SW480 (cell line): ENCODE measurements around the gene ODF2.

Experiments used
- DNase-seq: peaks from one replicate; pipeline ENCODE4 v3.0.0-alpha.2; 2016; ENCODE audit warnings: low spot score

ODF2 gene

GRCh38 chr9:128528445-128529160, 72.8 kb downstream of the ODF2 start:
- DNase-seq, result no peak

- no peak for DNase-seq
Measured at GRCh38 chr9:128529191-128529590, 73.4 kb downstream of the ODF2 start.

GRCh38 chr9:128532581-128532980, 76.8 kb downstream of the ODF2 start:
- no peak for DNase-seq

- DNase-seq, result no peak
Measured at GRCh38 chr9:128540634-128541360, 85.0 kb downstream of the ODF2 start.

DNA sequence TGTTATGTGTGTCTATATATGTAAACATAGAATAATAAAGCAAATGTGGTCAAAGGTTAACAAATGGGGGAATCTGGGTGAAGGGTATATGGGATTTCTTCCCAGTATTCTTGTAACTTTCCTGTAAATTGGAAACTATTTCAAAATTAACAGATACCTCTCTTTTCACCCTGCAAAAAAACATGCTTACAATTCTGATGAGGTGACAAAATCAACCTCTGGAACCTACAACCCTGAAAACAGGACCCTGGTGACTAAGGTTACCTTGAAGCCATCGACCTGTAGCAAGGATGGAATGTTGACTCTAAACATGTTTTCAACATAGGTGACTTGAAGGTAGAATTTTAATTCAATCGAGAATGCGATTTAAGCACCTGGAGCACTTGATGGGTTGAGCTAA, 90.7 kb downstream of the ODF2 start:
- DNase-seq, result no peak

DNA sequence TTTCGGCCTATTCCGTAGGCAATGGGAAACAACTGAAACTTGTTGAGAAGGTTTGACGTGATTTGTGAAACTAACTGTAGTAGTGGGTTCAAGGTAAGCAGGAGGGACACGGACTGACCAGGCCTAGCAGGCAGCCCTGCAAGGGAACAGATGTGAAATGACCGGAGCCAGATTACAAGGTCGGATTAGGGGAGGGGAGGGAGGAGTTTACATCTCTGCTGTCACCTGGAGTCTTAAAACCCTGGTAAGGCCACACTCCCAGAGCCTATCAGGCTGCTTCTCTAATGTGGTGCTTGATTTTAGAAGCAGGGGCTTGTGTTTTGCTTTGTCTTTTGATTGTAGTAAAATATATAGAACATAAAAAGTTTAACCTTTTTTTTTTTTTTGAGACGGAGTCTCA, 93.1 kb downstream of the ODF2 start:
- no peak for DNase-seq

GRCh38 chr9:128550226-128550625, 94.4 kb downstream of the ODF2 start:
- DNase-seq, result no peak
